G401 (cell line): Measurements from ENCODE around the gene PSMD11. TPM values are rescaled to one million over a fixed set of nuclear protein-coding genes. Genes with fewer than 3 reads are reported as not detected.
"Not testable (repeated sequence)": the region's sequence is repeated elsewhere in the genome, so short reads cannot be mapped to it uniquely, and the experiment has no call there.

Experiments used
- DNase-seq: peaks from one replicate; pipeline ENCODE4 v3.0.0-alpha.2; 2015; ENCODE audit warnings: low spot score
- in situ Hi-C: cut with HindIII; loops from 2 replicates; pipeline ENCODE4 v1.10.0; 2016; ENCODE audit warnings: low sequenced_read_pairs, mixed read lengths
- total RNA-seq: library from RNA; depleted of rRNA; stranded (reverse); fragments of >200 nt; shearing (Covaris generic); gene quantifications from 2 replicates; pipeline ENCODE4 v1.2.3, GENCODE V29; 2014; rRNA removed

PSMD11 gene
- total RNA-seq, 1 experiment from 2014 or later, result 214 TPM

- DNase-seq, result no peak
- in situ Hi-C loops, result no loop called here
Observed at GRCh38 chr17:32523017-32523680, 78.8 kb downstream of the PSMD11 start.

DNA sequence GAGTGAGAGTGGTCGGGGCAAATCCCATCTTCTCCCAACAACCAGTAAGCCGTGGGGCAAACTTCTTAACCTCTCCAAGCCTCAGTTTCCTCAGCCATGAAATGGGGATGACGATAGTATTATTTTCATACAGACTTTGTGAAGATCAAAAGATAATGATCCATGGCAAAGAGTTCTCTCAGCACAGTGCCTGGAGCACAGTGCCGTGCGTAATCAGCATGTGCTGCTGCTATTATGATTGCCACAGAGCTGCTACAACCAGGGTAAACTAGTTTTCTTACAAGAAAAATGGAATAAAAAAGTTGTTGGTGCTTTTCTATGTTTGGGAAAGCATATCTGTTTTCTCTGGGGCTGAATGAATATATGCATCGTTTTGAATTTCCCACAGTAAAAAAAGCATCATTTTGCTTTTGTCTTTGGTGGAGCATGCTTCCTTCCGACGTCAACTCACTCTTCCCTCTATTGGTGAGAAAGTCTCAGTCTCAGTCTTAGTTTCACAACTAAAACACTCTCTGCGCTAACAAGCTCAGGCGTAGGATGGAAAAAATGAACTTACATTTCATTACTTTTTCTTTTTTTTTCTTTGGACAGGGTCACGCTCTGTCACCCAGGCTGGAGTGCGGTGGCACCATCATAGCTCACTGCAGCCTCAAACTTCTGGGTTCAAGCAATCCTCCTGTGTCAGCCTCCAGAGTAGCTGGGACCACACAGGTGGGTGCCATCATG, 79.7 kb downstream of the PSMD11 start:
- DNase-seq, result no peak
- in situ Hi-C loops, result no loop called here

- DNase-seq, in situ Hi-C loops: not testable (repeated sequence)
Observed at GRCh38 chr17:32524553-32524880, 80.2 kb downstream of the PSMD11 start.

DNA sequence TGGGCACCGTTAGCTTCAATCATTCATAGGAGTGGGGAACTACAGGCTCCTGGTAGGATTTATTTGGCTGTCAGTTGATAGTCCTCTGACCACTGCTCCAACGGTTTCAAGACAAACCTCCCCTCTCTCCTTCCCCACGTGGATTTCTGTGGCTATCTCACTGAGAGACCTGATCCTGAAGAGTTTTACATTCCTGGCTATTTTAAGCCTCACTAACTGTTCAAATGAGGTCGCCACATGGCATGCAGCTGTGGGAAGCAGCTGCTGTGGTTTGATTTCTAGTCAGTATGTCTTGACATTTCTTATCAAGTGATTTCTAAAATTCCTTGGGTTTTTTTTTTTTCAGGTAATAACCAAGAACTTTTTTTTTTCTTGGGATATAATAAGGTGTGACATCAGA, 80.8 kb downstream of the PSMD11 start:
- in situ Hi-C loops, result no loop called here
- DNase-seq, result no peak

DNA sequence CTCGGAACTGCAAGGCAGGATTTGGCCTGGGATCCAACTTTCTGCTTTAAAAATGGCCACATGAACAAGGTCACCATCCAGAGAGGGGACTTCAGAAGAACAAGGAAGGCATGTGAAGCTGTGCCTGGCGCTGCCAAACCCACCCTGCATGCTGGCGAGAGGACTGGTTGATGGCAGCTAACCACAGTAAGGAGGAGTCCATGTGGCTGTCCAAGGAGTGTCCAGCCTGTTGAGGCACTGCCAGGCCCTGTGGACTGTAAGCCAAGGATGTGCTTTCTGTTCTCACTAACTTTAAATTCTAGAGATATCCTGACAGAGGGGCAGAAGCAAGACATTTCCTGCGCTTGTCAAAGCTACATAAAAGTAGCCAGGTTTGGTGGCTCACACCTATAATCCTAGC, 82.8 kb downstream of the PSMD11 start:
- in situ Hi-C loops, result no loop called here
- no peak for DNase-seq

- DNase-seq, result no peak
- in situ Hi-C loops, result no loop called here
Observed at GRCh38 chr17:32528825-32529224, 84.5 kb downstream of the PSMD11 start.

- no peak for DNase-seq
- in situ Hi-C loops, result no loop called here
Observed at GRCh38 chr17:32529604-32530003, 85.3 kb downstream of the PSMD11 start.

Other genes with a start within 250 kb of the PSMD11 start
- 0.10 and 1.6 TPM in 2 replicates for gene RHBDL3, start 178.7 kb upstream of the PSMD11 start, total RNA-seq
- 25.7 and 27.9 TPM in 2 replicates for gene C17orf75, start 102.3 kb upstream of the PSMD11 start, total RNA-seq
- 128 and 171 TPM in 2 replicates for gene ZNF207, start 94.4 kb upstream of the PSMD11 start, total RNA-seq
- 1.2 and 3.3 TPM in 2 replicates for gene CDK5R1, start 42.5 kb downstream of the PSMD11 start, total RNA-seq